GM18498 (cell line): ENCODE data around the gene CAND2.
"Not testable (repeated sequence)": the region's sequence is repeated elsewhere in the genome, so short reads cannot be mapped to it uniquely, and the experiment has no call there.

Experiments
- ATAC-seq: cut with Tn5 transposase; IDR thresholded peaks from one replicate; pipeline ENCODE4 v1.9.1; 2021; ENCODE audit warnings: mild to moderate bottlenecking, moderate library complexity; ENCODE audit not compliant: unreplicated experiment

The CAND2 gene

GRCh38 chr3:12828751-12829150 lies 32.3 kb downstream of the CAND2 start:
- ATAC-seq: no peak

GRCh38 chr3:12829404-12829803 lies 32.9 kb downstream of the CAND2 start:
- no peak for ATAC-seq

- no peak for ATAC-seq
These were observed 33.7 kb downstream of the CAND2 start for GRCh38 chr3:12829886-12830784.

GRCh38 chr3:12830785-12831156 lies 34.3 kb downstream of the CAND2 start:
- no peak for ATAC-seq

GRCh38 chr3:12831301-12831866 lies 34.9 kb downstream of the CAND2 start:
- no peak for ATAC-seq

GRCh38 chr3:12832350-12833221 lies 36.1 kb downstream of the CAND2 start:
- no peak for ATAC-seq

GRCh38 chr3:12833222-12834161 lies 37.0 kb downstream of the CAND2 start:
- no peak for ATAC-seq

- no peak for ATAC-seq
These were observed 38.7 kb downstream of the CAND2 start for GRCh38 chr3:12835052-12835665.

GRCh38 chr3:12837295-12837986 lies 41.0 kb downstream of the CAND2 start:
- ATAC-seq: no peak

GRCh38 chr3:12838179-12838965 lies 41.9 kb downstream of the CAND2 start:
- no peak for ATAC-seq

GRCh38 chr3:12839156-12839946 lies 42.9 kb downstream of the CAND2 start:
- ATAC-seq: no peak

- ATAC-seq: not testable (repeated sequence)
These were observed 43.7 kb downstream of the CAND2 start for GRCh38 chr3:12840148-12840547.

- peak; percentile 34 for ATAC-seq
These were observed 44.2 kb downstream of the CAND2 start for GRCh38 chr3:12840591-12841148.

- peak; percentile 90 for ATAC-seq
These were observed 44.9 kb downstream of the CAND2 start, which contains the start of gene RPL32 for GRCh38 chr3:12841149-12841969. TSS of gene RPL32 (minus strand) at chr3:12841565. CDS start at chr3:12840237, 1,328 bp downstream.

- no peak for ATAC-seq
These were observed 45.5 kb downstream of the CAND2 start for GRCh38 chr3:12841970-12842328.

- ATAC-seq: no peak
These were observed 46.0 kb downstream of the CAND2 start for GRCh38 chr3:12842469-12842868.

- no peak for ATAC-seq
These were observed 49.3 kb downstream of the CAND2 start for GRCh38 chr3:12845811-12846210.
